DMS153 (cell line): ENCODE data around the gene NAV1.
"Not testable (repeated sequence)": the region's sequence is repeated elsewhere in the genome, so short reads cannot be mapped to it uniquely, and the experiment has no call there.

Source experiments
- DNase-seq: peaks from one replicate; lab custom pipeline; 2025; lab: John Stamatoyannopoulos, UW

The NAV1 gene

DNA sequence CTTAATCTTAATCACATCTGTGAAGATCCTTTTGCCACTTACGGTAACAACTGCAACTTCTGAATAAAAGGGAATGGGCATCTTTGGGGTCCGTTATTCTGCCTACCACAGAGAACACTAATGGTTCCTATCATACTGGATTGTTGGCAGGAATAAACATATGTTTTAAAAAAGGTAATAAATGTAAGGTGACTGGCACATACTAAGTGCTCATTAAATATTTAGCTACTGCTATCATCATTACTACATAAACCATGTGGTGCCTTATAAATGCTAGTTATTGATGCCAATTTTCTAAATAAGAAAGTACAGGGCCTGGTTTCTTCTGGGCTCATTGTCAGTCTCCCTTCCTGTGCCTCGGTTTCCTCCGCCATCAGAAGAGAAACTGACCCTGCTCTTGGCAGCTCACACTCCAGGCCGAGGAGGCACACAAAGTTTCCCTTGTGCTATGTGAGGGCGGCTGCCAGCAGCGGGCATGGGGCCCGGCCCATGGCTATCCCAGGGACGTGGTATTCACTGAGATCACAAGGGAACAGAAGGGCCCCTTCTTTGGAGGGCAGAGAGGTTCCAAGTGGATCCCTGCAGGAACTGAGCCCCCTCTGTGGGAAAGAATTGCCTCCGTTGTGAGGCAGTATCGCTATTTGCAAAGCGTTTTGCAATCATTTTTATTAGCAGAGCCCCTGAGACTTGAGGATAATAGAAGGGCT is 26.2 kb downstream of the NAV1 start:
- DNase-seq: no peak

DNA sequence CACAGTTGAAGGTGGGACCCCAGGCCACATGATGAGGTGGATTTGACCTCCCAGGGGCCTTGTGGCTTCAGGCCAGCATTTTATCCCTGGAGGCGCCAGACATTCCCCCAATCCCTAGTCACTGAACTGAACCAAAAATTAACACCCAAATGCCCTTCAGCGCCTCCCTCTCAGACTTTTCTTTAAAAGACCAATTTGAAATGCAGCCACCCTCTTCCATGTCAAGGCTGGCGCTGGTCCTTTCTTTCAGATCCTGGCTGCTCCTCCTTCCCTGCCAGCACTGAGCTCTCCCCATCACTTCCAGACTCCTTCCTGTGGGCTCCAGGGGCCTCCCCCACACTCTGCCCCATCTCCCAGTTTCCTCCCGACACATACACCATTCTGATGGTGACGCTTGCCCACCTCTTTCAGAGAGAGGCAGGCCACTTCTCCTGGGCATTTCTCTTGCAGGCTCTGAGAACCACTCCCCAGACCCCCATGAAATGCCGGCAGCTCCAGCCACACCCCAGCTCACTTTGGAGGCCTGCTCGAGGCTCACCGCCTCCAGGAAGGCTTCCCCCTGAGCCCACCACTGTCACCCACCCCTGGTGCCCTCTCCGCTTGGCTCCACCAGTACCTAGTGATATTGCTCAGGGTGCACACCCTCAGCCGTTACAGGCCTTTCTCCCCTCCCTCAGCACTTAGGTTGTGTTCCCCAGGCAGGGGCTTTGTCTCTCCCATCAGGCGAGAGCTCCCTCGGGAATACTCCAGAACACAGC is 27.0 kb downstream of the NAV1 start:
- DNase-seq: no peak

DNA sequence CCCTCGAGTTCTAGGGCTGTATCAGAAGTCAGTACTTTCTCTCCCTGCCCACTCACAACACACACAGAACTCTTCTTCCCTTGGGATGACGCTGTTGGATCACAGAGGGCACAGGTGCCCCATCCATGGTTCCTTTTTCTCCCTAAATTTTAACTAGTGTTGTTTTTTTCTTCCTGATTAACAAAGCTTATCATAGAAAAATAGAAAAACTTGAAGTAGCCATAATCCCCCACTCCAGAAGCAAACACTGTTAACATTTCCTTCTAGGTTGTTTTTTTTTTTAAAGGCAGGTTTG is 27.5 kb downstream of the NAV1 start:
- DNase-seq: no peak

DNA sequence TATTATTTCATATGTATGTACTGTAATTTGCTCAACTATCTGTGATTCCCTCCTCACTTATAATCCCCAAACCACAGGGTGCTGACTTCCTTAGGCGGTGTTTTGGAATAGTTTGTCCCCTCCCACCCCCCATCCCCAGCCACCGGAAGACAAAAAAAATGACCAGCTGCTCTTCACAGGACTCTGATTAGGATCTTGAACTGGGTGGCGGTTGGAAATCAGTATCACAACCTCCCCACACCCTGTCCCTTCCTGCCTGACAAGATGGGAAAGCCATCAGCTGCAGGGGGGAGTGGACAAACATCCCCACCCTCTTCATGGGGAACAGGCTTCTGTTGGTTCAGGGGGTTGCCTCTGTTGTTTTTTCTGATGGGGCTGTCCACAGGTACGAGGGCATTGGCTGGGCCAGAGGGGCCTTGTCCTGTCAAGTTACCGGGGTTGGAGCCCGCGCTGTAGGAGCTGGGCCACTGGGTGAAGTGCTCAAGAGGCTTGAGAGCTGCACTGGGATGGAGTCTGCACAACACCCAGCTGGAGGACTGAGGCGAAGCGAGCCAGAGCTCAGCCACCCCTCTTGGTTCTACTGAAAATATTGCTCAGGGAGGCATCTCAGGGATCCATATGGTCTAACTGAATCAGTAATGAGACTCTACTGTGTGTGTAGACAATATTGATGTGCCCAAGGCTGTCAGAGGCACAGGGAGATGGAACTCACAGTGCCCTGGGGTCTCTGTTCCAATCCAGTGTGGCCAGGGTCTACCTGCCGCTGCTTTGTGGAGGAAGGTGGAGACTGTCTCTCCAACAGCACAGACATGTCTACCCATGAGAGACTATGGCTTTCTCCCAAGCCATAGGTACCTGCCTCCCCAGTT is 28.2 kb downstream of the NAV1 start:
- DNase-seq: no peak

DNA sequence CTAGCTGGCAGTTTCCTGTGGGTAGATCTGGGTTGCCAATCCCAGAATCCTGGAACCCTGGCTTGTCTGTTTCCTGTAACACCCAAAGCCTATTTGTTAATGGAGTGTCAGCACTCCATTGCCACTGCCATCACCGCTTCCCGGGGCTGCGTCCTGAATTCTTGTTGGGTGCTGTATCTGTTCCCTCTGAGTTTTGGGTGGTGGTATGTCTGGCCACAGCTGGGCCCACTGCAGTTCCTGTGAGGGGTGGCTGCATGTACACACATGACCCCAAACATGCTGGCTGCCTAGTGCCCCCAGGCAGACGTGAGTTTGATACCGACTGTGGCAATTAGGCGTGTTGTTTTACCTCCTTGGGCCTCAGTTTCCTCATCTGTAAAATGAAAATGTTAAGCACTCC is 29.3 kb downstream of the NAV1 start:
- no peak for DNase-seq

DNA sequence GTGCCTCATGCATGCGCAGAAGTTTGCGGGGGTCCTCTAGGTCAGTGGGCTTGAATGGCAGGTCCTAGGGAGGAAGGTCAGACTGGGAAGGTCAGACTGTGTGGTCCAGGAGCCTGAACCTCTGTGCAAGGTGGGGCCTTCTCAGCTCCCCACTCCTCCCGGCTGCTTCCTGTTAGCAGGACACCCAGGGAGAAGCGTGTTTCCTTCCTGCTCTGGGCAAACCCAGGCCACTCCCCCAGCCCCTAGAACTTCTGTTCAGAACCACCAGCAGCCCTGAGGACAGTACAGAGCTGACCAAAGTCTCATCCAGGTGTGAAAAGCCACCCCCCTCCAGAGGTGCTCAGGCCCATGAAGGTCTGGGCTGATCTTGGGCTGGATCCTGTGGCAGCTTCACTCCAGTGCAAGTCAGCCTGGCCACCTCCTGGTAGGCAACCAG is 29.9 kb downstream of the NAV1 start:
- DNase-seq: no peak

DNA sequence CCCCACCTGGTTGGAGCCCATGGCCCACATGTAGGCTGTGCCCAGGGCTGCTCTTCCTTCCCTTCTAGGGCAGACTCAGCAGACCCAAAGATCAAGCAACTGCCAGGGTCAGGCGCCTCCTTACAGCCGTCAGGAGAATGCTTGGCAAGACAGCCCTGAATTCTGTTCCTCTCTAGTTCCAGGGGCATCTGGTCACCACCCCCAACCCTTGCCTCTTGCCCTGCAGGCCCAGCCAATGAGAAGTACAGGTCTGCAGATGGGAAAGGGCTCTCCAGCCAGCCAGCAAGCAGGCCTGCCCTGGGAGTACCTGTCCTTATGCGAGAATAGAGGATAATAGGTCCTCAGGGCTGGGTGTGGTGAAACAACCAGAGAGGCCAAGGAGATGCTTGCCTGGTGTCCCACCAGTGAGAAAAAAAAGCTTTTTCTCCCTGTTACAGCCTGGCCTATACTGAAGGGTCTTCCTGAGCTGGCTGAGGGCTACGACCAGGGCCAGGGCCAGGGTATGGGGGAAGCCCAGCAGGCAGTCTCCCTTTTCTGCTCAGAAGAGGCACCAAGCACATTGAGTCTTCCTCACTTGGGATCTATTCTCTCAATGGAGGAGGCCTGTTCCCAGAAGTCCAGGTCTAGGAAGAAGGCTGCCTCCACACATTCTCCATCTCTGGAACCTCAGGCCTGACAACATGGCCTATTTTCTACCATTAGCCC is 31.4 kb downstream of the NAV1 start:
- no peak for DNase-seq

DNA sequence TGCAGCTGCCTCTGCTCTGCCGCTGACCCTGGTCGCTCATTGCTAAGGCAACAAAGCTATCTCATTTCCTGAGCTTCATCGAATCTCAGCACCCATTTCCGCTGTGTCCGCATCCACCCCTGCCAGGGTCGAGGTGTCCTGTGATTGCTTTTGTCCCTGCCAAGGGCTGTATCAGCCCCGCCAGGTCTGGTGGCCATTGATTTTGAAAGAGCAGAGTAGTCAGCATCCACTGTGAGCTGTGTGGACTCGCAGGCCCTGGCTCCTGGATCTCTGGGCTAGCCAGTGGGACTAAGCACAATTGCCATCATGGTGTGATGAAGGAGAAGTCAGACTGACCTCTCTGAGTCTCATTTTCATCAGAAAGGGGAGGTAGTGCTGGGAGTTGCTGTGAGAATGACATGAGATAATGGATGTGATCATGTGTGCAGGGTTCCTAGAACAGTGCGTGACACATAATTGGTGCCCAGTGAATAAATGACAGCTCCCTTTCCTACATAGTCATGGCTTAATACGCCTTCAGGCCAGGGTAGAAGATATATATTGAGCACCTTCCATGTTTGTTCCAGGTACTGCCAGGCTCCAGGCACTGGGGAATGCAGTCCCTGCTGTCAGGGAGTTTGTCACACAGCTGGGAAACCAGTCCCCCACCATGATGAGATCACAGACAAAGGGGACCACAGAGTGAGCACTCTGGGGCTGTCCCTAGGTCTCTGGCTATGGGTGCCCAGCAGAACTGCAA is 32.1 kb downstream of the NAV1 start:
- peak; percentile 38 for DNase-seq

DNA sequence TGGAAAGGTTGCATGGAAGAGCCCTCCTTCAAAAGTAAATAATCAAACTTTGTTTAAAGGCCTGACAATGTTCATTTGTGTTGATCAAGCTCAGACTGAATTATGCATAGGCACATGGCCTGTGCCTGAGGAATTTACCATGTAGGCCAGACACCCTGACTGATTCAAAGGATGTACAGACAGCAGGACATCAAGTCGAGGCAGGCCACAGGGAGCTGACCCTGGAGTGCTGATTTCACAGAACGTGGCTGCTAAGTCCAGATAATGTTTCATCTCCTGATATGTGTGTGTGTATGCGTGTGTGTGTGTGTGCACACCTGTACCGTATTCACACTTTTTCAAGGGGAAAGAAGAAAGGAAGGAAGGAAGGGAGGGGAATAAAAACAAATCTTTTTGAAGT is 34.1 kb downstream of the NAV1 start:
- DNase-seq: no peak

DNA sequence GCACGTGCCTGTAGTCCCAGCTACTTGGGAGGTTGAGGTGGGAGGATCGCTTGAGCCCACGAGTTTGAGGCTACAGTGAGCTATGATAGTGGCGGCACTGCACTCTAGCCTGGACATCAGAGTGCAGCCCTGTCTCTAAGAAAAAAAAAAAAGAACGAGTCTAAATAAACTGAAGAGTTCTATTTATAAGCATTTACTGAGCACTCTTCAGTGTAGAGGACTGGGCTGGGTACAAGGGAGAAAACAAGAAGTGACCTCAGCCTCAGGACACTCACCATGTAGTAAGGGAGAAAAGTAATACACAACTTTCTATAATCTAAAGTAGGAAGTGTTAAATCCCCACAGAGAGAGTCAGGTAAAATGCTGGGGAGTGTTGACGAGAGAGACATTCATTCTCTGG is 35.0 kb downstream of the NAV1 start:
- no peak for DNase-seq

DNA sequence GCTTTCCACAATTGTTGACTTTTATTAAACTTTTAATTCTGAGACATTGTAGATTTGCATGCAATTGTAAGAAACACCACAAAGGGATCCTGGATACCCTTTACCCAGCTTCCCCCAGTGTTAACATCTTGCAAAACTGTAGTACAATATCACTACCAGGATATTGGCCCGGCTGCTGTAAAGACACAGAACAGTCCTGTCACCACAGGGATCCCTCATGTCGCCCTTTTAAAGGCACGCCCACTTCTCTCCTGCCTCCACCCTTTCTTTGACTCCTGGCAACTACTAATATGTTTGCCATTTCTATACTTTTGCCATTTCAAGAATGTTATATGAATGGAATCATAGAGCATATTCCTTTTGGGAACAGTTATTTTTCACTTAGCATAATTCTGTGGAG is 37.0 kb downstream of the NAV1 start:
- no peak for DNase-seq

DNA sequence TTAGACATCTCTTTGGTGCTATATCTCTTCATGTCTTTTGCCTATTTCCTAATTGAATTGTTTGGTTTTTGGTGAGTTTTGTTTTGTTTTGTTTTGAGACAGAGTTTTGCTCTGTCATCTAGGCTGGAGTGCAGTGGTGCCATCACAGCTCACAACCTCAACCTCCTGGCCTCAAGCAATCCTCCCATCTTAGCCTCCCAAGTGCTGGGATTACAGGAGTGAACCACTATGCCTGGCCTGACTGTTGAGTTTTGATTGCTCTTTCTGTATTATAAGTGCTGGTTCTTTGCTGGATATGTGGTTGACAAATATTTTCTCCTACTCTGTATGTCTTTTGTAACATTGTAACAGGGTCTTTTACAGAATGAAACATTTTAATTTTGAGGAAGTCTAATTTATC is 38.0 kb downstream of the NAV1 start:
- DNase-seq: no peak

DNA sequence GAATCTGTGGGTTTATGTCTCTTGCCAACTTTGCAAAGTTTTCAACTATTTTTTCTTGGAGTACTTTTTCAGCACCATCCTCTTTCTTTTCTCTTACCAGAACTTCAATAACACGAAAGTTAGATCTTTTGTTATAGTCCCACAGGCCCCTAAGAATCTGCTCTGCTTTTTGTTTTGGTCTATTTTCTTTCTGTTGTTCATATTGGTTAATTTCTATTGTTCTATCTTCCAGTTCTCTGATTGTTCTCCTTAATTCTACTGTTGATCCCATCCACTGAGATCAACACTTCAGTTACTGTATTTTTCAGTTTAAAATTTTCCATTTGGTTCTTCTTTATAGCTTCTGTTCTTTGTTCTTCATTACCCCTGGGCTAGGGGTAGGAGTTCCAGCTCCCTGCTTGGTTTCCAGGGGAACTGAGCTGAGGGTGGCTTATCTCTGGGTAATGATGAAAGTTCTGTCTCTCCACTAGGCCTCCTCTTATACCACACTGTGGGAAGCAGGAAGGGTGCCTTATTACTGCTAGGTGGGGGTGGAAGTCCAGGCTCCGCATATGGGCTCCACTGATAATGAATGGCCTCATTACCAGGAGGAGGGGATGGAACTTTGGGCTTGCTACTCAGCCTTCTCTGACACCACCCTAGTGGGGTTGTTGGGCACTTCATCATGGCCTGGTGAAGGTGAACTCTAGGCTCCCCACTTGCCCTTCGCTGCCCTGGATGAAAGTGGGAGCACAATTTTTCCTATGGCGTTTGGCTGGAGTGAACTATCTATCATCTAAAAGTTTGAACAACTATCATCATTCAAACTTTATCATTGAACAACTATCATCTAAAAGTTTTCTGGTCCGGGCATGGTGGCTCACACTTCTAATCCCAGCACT is 39.3 kb downstream of the NAV1 start:
- no peak for DNase-seq

DNA sequence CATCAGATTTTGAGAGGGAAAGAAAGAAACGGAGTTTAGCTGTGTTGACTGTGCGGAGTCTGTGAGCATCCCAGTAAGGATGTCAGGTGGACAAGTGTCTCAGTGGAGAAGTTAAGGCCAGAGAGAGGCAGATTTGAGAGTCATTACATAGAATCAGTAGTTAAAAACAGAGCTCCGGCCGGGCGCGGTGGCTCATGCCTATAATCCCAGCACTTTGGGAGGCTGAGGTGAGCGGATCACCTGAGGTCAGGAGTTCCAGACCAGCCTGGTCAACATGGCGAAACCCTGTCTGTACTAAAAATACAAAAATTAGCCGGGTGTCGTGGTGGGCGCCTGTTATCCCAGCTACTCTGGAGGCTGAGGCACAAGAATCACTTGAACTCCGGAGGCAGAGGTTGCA is 42.4 kb downstream of the NAV1 start:
- DNase-seq: not testable (repeated sequence)

DNA sequence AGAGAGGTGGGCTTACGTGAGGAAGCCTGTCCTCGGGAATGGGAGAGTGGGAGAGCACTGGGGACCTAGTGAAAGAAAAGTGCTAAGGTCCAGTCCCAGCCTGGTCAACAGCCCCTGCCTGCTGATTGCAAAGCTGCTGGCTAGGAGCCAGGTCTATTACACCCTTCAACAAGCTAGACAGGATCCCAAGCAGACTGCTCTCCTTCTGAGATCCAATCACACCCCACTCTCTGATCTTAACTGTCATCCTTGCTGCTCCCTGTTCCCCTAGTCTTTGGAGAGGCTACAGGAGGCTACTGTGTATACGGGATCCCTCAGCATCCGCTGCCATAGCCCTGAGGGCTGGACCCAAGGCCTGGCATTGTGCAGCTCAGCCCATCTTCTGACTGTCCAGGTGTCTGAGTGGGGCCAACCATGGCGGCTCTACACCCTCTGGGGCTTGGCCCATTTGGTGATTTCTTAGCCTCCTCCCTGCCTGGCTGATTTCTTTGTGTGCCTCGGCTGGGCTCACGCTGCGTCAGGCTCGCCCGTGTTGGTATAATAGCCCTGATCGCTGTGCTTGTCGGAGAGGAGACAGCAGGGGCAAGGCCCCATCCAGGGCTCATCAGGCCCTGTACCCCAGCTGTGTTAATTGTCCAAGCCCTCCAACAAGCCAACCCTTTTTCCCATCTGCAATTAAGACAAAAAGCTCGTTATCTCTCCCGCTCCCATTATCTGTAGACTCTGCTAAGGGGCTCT is 43.9 kb downstream of the NAV1 start:
- DNase-seq: no peak

DNA sequence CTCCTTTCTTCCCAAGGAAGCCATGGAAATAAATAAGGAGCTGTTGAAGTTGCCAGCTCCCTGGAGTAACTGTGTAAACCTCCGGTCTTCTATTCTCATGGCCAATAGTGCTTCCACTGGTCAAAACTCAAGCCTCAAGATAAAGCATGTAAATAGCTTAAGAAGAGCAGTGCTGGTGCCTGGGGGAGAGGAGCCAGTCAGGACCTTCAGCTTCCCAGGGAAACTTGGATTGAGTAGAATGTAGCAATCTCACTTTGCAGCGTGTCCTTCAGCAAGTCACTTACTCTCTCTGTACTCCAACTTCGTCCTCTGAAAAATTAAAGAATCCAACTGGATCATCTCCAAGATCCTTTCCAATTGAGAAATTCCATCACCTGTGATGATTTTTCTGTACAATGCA is 44.7 kb downstream of the NAV1 start:
- no peak for DNase-seq

DNA sequence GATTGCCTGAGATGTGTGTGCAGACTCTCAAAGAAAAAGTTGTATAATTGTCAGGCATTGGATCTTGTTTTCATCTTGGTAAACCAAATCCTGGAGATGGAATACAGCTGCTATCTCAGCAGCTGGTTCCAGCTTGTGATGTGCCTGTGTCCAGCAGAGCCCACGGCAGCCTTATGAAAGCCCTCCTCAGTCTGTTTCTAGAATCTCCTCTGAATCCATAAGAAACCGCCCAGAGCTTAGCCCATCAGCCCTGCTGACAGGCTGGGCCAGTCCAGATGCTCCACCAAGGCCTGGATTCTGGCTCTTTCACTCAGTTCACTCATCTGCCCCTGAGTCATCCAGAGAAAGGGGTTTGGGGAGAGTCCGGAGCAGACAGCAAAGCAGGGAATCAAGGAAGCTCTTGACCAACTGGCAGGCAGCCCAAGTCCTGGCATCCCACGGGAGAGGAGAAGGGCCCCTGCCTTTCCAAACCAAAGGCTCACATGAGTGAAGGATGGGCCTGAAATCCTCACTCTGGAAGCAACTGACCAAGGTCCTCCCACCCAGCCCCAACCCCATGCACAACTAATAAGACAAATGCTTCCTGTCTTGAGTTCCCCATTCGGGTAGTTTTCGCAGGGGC is 45.7 kb downstream of the NAV1 start:
- no peak for DNase-seq

DNA sequence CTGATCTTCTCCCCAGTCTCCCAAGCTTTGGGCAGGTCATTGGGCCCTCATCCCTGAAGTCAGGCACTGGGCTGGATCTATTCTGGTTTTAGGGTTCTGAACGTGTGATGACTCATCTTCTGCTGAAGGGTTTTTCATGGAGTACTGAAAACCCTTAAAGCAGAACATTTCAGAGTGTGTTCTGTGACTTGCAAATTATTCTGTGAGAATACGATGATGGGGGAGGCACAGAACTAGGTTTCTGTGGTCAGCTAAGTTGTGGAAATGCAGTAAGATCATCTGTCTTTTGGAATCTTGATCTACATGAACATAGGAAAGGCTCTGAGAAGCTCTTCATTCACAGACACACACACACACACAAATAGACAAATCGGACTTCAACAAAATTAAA is 46.2 kb downstream of the NAV1 start:
- no peak for DNase-seq

DNA sequence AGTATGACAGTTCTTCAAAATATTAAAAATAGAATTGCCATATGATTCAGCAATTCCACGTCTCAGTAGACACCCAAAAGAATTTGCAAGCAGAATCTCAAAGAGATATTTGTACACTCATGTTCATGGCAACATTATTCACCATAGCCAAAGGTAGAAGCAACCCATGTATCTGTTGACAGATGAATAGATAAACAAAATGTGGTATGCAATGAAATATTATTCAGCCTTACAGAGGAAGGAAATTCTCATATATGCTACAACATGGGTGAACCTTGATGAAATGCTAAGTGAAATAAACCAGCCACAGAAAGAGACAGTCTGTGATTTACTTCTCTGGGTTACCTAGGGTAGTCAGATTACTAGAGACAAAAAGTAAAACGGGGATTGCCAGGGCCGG is 47.0 kb downstream of the NAV1 start:
- no peak for DNase-seq

DNA sequence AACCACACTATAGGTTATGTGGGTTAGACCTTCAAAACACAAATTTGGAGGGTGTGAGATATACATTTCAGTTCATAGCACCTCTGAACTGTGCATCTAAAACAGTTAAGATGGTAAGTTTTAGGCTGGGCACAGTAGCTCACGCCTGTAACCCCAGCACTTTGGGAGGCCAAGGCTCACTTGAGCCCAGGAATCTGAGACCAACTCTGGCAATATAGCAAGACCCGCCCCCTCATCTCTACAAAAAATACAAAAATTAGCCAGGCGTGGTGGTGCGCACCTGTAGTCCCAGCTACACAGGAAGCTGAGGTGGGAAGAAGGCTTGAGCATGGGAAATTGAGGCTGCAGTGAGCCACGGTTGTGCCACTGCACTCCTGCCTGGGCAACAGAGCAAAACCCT is 47.9 kb downstream of the NAV1 start:
- DNase-seq: no peak
